Rectal smooth muscle tissue (tissue), 1 donor: Measurements from ENCODE around the gene NACC1.
A peak's percentile ranks its signal among the peaks of the same experiment; 100 is the strongest.

Source experiments
- H3K27ac ChIP-seq: one replicate; pipeline ENCODE4 v1.7.0; 2013; ENCODE audit warnings: low read depth, low read length, inconsistent platforms
- H3K27me3 ChIP-seq: one replicate; pipeline ENCODE4 v1.7.0; 2013; ENCODE audit warnings: low read length; ENCODE audit not compliant: control insufficient read depth, insufficient read depth
- H3K36me3 ChIP-seq: one replicate; pipeline ENCODE4 v1.7.0; 2013; ENCODE audit warnings: low read length; ENCODE audit not compliant: control insufficient read depth, insufficient read depth
- H3K4me1 ChIP-seq: one replicate; pipeline ENCODE4 v1.7.0; 2013; ENCODE audit warnings: low read length; ENCODE audit not compliant: control insufficient read depth, insufficient read depth
- H3K4me3 ChIP-seq: one replicate; pipeline ENCODE4 v1.7.0; 2013; ENCODE audit warnings: low read length
- H3K9ac ChIP-seq: one replicate; pipeline ENCODE4 v1.7.0; 2013; ENCODE audit warnings: low read length

Gene NACC1

GRCh38 chr19:13090511-13091231 lies 27.4 kb upstream of the NACC1 start:
- Histone ChIP-seq H3K9ac (no peak overlapping the region), H3K4me3 (no peak overlapping the region), H3K27ac (peak overlapping the region; percentile 88), H3K4me1 (peaks cover 30% of the 10 kb centered on the region), H3K27me3 (no peaks in the 10 kb centered on the region), H3K36me3 (peaks cover 14% of the 10 kb centered on the region)

GRCh38 chr19:13091400-13092157 lies 26.5 kb upstream of the NACC1 start:
- H3K4me3 ChIP-seq: peak overlapping the region; percentile 46
- no peaks in the 10 kb centered on the region for H3K27me3 ChIP-seq
- H3K9ac ChIP-seq: no peak overlapping the region
- H3K4me1 ChIP-seq: peaks cover 30% of the 10 kb centered on the region
- H3K27ac ChIP-seq: peak overlapping the region; percentile 88
- H3K36me3 ChIP-seq: peaks cover 12% of the 10 kb centered on the region

- Histone ChIP-seq H3K27ac (peak overlapping the region; percentile 88), H3K4me1 (peaks cover 30% of the 10 kb centered on the region), H3K4me3 (no peak overlapping the region), H3K9ac (no peak overlapping the region), H3K27me3 (no peaks in the 10 kb centered on the region), H3K36me3 (peaks cover 7% of the 10 kb centered on the region)
Measured at GRCh38 chr19:13092158-13092543, 25.9 kb upstream of the NACC1 start.

- Histone ChIP-seq H3K36me3 (peaks cover 3% of the 10 kb centered on the region), H3K9ac (no peak overlapping the region), H3K27me3 (no peaks in the 10 kb centered on the region), H3K27ac (peak overlapping the region; percentile 88), H3K4me3 (no peak overlapping the region), H3K4me1 (peaks cover 30% of the 10 kb centered on the region)
Measured at GRCh38 chr19:13092606-13093235, 25.3 kb upstream of the NACC1 start.

GRCh38 chr19:13093407-13094105 lies 24.5 kb upstream of the NACC1 start:
- Histone ChIP-seq H3K9ac (no peak overlapping the region), H3K4me3 (no peak overlapping the region), H3K36me3 (peaks cover 3% of the 10 kb centered on the region), H3K27me3 (no peaks in the 10 kb centered on the region), H3K4me1 (peaks cover 30% of the 10 kb centered on the region), H3K27ac (peak overlapping the region; percentile 60)

GRCh38 chr19:13094106-13094504 lies 24.0 kb upstream of the NACC1 start:
- H3K36me3 ChIP-seq: peaks cover 3% of the 10 kb centered on the region
- no peak overlapping the region for H3K4me3 ChIP-seq
- no peaks in the 10 kb centered on the region for H3K27me3 ChIP-seq
- H3K27ac ChIP-seq: peak overlapping the region; percentile 28
- peaks cover 30% of the 10 kb centered on the region for H3K4me1 ChIP-seq
- no peak overlapping the region for H3K9ac ChIP-seq

GRCh38 chr19:13094771-13095392 lies 23.2 kb upstream of the NACC1 start:
- Histone ChIP-seq H3K36me3 (peaks cover 3% of the 10 kb centered on the region), H3K9ac (no peak overlapping the region), H3K27ac (no peak overlapping the region), H3K4me1 (peaks cover 30% of the 10 kb centered on the region), H3K4me3 (no peak overlapping the region), H3K27me3 (no peaks in the 10 kb centered on the region)

GRCh38 chr19:13095393-13095784 lies 22.7 kb upstream of the NACC1 start:
- no peak overlapping the region for H3K4me3 ChIP-seq
- no peaks in the 10 kb centered on the region for H3K27me3 ChIP-seq
- no peak overlapping the region for H3K9ac ChIP-seq
- H3K36me3 ChIP-seq: no peaks in the 10 kb centered on the region
- H3K27ac ChIP-seq: no peak overlapping the region
- H3K4me1 ChIP-seq: peaks cover 30% of the 10 kb centered on the region

GRCh38 chr19:13095934-13096927 lies 21.8 kb upstream of the NACC1 start:
- Histone ChIP-seq H3K27me3 (no peaks in the 10 kb centered on the region), H3K36me3 (no peaks in the 10 kb centered on the region), H3K9ac (no peak overlapping the region), H3K4me1 (peaks cover 25% of the 10 kb centered on the region), H3K27ac (peak overlapping the region; percentile 51), H3K4me3 (peak overlapping the region; percentile 22)

GRCh38 chr19:13097033-13097462 lies 21.0 kb upstream of the NACC1 start:
- no peak overlapping the region for H3K4me3 ChIP-seq
- H3K27me3 ChIP-seq: no peaks in the 10 kb centered on the region
- peaks cover 18% of the 10 kb centered on the region for H3K4me1 ChIP-seq
- H3K27ac ChIP-seq: peak overlapping the region; percentile 55
- H3K36me3 ChIP-seq: no peaks in the 10 kb centered on the region
- H3K9ac ChIP-seq: no peak overlapping the region
